Measurements from ENCODE around the gene UBR7.
"Not testable (repeated sequence)": the region's sequence is repeated elsewhere in the genome, so short reads cannot be mapped to it uniquely, and the experiment has no call there.

Gene UBR7

DNA sequence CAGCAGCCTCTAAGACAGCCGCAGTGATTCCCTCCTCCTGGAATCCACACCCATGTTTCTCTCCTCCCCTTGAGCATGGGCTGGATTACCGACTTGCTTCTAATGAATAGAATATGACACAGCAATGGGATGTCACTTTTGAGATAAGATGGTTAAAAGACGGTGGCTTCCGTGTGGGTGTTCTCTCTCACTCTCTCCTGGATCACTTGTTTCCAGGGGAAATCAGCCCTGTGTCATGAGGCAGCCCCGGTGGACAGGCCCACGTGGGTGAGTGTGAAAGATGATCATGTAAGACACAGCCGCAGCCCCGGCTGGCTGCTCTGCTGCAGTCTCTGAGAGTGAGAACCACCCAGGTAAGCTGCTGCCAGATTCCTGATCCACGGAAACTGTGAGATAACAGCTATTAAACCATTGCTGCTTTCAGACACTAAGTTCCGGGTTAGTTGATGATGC is 33.1 kb upstream of the UBR7 start:
- peak overlapping the region; percentile 79 for H2AFZ ChIP-seq
- H3K36me3 ChIP-seq (ENCODE audit: control insufficient read depth, insufficient read depth, low read length), result no peaks in the 10 kb centered on the region
- no peak overlapping the region for H3K27ac ChIP-seq
- H3K9ac ChIP-seq, result no peak overlapping the region
- no peaks in the 10 kb centered on the region for H3K9me3 ChIP-seq (ENCODE audit: control insufficient read depth, low read length)
- H3K27me3 ChIP-seq (ENCODE audit: control insufficient read depth, insufficient read depth, low read length), result no peaks in the 10 kb centered on the region
- peak overlapping the region; percentile 1 for H3K4me3 ChIP-seq (ENCODE audit: low read depth, low read length)
- peaks cover 10% of the 10 kb centered on the region for H3K4me1 ChIP-seq
- no peaks in the 10 kb centered on the region for H3K79me2 ChIP-seq
- peak overlapping the region; percentile 49 for H3K4me2 ChIP-seq (ENCODE audit: low read length)
- TF ChIP-seq, protein P1, sequence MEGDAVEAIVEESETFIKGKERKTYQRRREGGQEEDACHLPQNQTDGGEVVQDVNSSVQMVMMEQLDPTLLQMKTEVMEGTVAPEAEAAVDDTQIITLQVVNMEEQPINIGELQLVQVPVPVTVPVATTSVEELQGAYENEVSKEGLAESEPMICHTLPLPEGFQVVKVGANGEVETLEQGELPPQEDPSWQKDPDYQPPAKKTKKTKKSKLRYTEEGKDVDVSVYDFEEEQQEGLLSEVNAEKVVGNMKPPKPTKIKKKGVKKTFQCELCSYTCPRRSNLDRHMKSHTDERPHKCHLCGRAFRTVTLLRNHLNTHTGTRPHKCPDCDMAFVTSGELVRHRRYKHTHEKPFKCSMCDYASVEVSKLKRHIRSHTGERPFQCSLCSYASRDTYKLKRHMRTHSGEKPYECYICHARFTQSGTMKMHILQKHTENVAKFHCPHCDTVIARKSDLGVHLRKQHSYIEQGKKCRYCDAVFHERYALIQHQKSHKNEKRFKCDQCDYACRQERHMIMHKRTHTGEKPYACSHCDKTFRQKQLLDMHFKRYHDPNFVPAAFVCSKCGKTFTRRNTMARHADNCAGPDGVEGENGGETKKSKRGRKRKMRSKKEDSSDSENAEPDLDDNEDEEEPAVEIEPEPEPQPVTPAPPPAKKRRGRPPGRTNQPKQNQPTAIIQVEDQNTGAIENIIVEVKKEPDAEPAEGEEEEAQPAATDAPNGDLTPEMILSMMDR (IDR thresholded peaks at IDR 0.05), result no peak

DNA sequence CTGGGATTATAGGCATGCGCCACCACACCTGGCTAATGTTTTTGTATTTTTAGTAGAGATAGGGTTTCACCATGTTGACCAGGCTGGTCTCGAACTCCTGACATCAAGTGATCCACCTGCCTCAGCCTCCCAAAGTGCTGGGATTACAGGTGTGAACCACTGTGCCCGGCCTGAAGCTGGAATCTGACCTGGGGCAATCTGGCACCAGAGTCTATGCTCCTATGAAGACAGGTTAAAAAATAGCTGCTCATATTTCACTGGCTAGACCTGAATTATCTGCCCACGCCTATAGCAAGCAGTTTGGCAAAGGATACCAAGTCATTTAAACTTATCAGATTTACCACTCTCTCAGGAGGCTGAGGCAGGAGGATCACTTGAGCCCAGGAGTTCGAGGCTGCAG is 32.3 kb upstream of the UBR7 start:
- not testable (repeated sequence) for H3K9me3 ChIP-seq (ENCODE audit: control insufficient read depth, low read length); H3K36me3 ChIP-seq (ENCODE audit: control insufficient read depth, insufficient read depth, low read length); H3K4me2 ChIP-seq (ENCODE audit: low read length); H3K9ac ChIP-seq; H3K27me3 ChIP-seq (ENCODE audit: control insufficient read depth, insufficient read depth, low read length); H2AFZ ChIP-seq; H3K27ac ChIP-seq; H3K79me2 ChIP-seq; H3K4me3 ChIP-seq (ENCODE audit: low read depth, low read length)
- H3K4me1 ChIP-seq, result peaks cover 10% of the 10 kb centered on the region

DNA sequence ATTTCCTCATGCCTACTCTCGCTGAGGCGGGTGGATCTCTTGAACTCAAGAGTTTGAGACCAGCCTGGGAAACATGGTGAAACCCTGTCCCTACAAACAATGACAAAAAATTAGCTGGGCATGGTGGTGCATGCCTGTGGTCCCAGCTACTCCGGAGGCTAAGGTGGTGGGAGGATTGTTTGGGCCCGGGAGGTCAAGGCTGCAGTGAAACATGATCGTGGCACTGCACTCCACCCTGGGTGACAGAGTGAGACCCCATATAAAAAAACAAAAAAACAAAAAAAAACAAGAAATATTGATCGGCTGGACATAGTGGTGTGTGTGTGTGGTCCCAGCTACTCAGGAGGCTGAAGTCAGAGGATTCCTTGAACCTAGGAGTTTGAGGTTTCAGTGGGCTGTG is 31.6 kb upstream of the UBR7 start:
- Histone ChIP-seq H3K27ac (no peak overlapping the region), H3K36me3 (ENCODE audit: control insufficient read depth, insufficient read depth, low read length) (no peaks in the 10 kb centered on the region), H2AFZ (no peak overlapping the region), H3K27me3 (ENCODE audit: control insufficient read depth, insufficient read depth, low read length) (no peaks in the 10 kb centered on the region), H3K4me1 (peaks cover 10% of the 10 kb centered on the region), H3K9ac (no peak overlapping the region), H3K79me2 (no peaks in the 10 kb centered on the region), H3K9me3 (ENCODE audit: control insufficient read depth, low read length) (no peaks in the 10 kb centered on the region), H3K4me3 (ENCODE audit: low read depth, low read length) (no peak overlapping the region), H3K4me2 (ENCODE audit: low read length) (no peak overlapping the region)
- TF ChIP-seq, protein P1 (IDR thresholded peaks at IDR 0.05), result no peak

DNA sequence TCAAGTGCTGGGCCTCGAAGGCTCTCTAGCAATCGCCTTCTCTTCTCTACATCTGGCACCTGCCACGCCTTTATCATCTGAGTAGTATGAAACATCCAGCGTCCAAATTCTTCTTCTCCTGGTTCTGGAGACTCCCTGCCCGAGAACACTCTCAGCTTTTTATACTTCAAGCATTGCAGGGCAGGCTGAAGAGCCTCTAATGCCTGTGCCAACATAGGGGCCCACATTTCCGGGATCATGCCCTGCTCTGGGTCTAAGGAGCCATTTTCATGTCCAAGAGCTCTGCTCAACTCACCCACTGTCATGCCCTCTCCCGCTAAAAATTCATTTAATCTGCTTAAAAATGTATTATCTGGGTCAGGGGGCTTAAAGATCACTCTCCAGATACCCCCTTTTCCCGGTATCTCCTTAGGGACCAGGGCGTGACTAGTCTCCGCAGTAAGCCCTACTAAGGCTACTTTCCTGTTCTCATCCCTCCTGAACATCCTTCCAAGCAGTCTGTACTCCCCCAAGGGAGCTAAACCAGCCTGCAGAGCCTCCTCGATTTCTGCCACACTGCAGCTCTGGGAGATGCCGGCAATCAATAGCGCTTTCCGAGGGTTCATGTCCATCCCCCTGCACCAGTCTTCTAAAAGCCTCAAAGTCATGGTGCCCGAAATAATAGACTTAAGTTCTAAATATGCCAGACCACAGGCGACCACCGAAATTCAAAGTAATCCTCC is 23.3 kb upstream of the UBR7 start:
- H3K36me3 ChIP-seq (ENCODE audit: control insufficient read depth, insufficient read depth, low read length), result no peaks in the 10 kb centered on the region
- H3K27ac ChIP-seq, result peak overlapping the region; percentile 93

More for the DNA sequence above, 23.3 kb upstream of the UBR7 start:
- peaks cover 6% of the 10 kb centered on the region for H3K4me1 ChIP-seq
- H3K27me3 ChIP-seq (ENCODE audit: control insufficient read depth, insufficient read depth, low read length), result no peaks in the 10 kb centered on the region
- H3K79me2 ChIP-seq, result peaks cover 2% of the 10 kb centered on the region
- H3K4me2 ChIP-seq (ENCODE audit: low read length), result peak overlapping the region; percentile 93
- TF ChIP-seq, protein P1 (IDR thresholded peaks at IDR 0.05), result no peak
- no peaks in the 10 kb centered on the region for H3K9me3 ChIP-seq (ENCODE audit: control insufficient read depth, low read length)
- H2AFZ ChIP-seq, result peak overlapping the region; percentile 96
- peak overlapping the region; percentile 96 for H3K4me3 ChIP-seq (ENCODE audit: low read depth, low read length)
- peak overlapping the region; percentile 64 for H3K9ac ChIP-seq
